OCI-LY1 (cell line): ENCODE measurements around the gene DOK7.

ENCODE experiments used
- H2AFZ ChIP-seq: fragments of 200-600 bp; sonication (generic), shearing (Covaris generic); 2 replicates; pipeline ENCODE4 v1.6.0; 2014; ENCODE audit warnings: antibody characterized with exemption, mild to moderate bottlenecking, low read length
- H3F3A ChIP-seq: fragments of 200-600 bp; sonication (generic), shearing (Covaris generic); 2 replicates; pipeline ENCODE4 v1.6.0; 2014; ENCODE audit warnings: mild to moderate bottlenecking, antibody characterized with exemption, low read length, moderate library complexity; ENCODE audit not compliant: insufficient read depth
- H3K27ac ChIP-seq: fragments of 200-600 bp; sonication (generic); 2 replicates; pipeline ENCODE4 v1.5.1; 2014; ENCODE audit warnings: low read length, mixed run types, mild to moderate bottlenecking, low read depth; ENCODE audit not compliant: poor library complexity, severe bottlenecking
- H3K27me3 ChIP-seq: fragments of 200-600 bp; sonication (generic); 2 replicates; pipeline ENCODE4 v1.6.0; 2014; ENCODE audit warnings: antibody characterized with exemption, mild to moderate bottlenecking, low read length, moderate library complexity; ENCODE audit not compliant: insufficient read depth
- H3K36me3 ChIP-seq: fragments of 200-600 bp; sonication (generic); 2 replicates; pipeline ENCODE4 v1.6.1; 2014; ENCODE audit warnings: mild to moderate bottlenecking, antibody characterized with exemption, low read length, moderate library complexity, mixed read lengths; ENCODE audit not compliant: insufficient read depth
- H3K4me1 ChIP-seq: fragments of 200-600 bp; sonication (generic); 2 replicates; pipeline ENCODE4 v1.5.1; 2014; ENCODE audit warnings: mild to moderate bottlenecking, low read length, moderate library complexity; ENCODE audit not compliant: insufficient read depth, severe bottlenecking
- H3K4me2 ChIP-seq: fragments of 200-600 bp; sonication (generic), shearing (Covaris generic); 2 replicates; pipeline ENCODE4 v1.6.1; 2014; ENCODE audit warnings: low read length
- H3K4me3 ChIP-seq: fragments of 200-600 bp; sonication (generic); 2 replicates; pipeline ENCODE4 v1.5.1; 2014; ENCODE audit warnings: low read length, low read depth, mild to moderate bottlenecking, mixed read lengths; ENCODE audit not compliant: poor library complexity, severe bottlenecking
- H3K79me2 ChIP-seq: fragments of 200-600 bp; shearing (Covaris generic); 2 replicates; pipeline ENCODE4 v1.6.1; 2016; ENCODE audit warnings: mixed run types, low read length, mixed read lengths; ENCODE audit not compliant: insufficient read depth
- H3K9ac ChIP-seq: fragments of 200-600 bp; sonication (generic), shearing (Covaris generic); 2 replicates; pipeline ENCODE4 v1.6.1; 2014; ENCODE audit warnings: mild to moderate bottlenecking, low read length, mixed read lengths
- H3K9me2 ChIP-seq: fragments of 200-600 bp; sonication (generic), shearing (Covaris generic); 2 replicates; pipeline ENCODE4 v1.6.1; 2014; ENCODE audit warnings: low read depth, mild to moderate bottlenecking, low read length, mixed read lengths
- H3K9me3 ChIP-seq: fragments of 200-600 bp; shearing (Covaris generic); 2 replicates; pipeline ENCODE4 v1.6.1; 2014; ENCODE audit warnings: low read length, mixed read lengths
- H4K20me1 ChIP-seq: fragments of 200-600 bp; sonication (generic), shearing (Covaris generic); 2 replicates; pipeline ENCODE4 v1.6.0; 2016; ENCODE audit warnings: mild to moderate bottlenecking, low read length; ENCODE audit not compliant: insufficient read depth
- CTCF ChIP-seq: fragments of 200-600 bp; sonication (generic), shearing (Covaris generic); IDR thresholded peaks from 2 replicates; pipeline ENCODE4 v1.5.1; 2017; ENCODE audit warnings: mild to moderate bottlenecking, antibody characterized with exemption, low read length, moderate library complexity, mixed read lengths
- EZH2 ChIP-seq: fragments of 200-600 bp; sonication (generic), shearing (Covaris generic); IDR thresholded peaks from 2 replicates; pipeline ENCODE4 v1.8.0; 2017; ENCODE audit warnings: borderline replicate concordance, mixed run types, mild to moderate bottlenecking, antibody characterized with exemption, low read length, moderate library complexity, mixed read lengths

Gene DOK7

GRCh38 chr4:3485886-3486540 is 22.9 kb downstream of the DOK7 start:
- Histone ChIP-seq H3F3A (no peaks in the 10 kb centered on the region), H3K9ac (no peak overlapping the region), H3K4me2 (no peak overlapping the region), H3K4me3 (no peak overlapping the region), H3K9me2 (no peaks in the 10 kb centered on the region), H3K27ac (no peak overlapping the region), H2AFZ (no peak overlapping the region), H4K20me1 (no peaks in the 10 kb centered on the region), H3K36me3 (no peaks in the 10 kb centered on the region), H3K4me1 (no peaks in the 10 kb centered on the region), H3K79me2 (no peaks in the 10 kb centered on the region), H3K27me3 (no peaks in the 10 kb centered on the region), H3K9me3 (no peaks in the 10 kb centered on the region)
- no peak for TF ChIP-seq CTCF
- TF ChIP-seq EZH2 = no peak

DNA sequence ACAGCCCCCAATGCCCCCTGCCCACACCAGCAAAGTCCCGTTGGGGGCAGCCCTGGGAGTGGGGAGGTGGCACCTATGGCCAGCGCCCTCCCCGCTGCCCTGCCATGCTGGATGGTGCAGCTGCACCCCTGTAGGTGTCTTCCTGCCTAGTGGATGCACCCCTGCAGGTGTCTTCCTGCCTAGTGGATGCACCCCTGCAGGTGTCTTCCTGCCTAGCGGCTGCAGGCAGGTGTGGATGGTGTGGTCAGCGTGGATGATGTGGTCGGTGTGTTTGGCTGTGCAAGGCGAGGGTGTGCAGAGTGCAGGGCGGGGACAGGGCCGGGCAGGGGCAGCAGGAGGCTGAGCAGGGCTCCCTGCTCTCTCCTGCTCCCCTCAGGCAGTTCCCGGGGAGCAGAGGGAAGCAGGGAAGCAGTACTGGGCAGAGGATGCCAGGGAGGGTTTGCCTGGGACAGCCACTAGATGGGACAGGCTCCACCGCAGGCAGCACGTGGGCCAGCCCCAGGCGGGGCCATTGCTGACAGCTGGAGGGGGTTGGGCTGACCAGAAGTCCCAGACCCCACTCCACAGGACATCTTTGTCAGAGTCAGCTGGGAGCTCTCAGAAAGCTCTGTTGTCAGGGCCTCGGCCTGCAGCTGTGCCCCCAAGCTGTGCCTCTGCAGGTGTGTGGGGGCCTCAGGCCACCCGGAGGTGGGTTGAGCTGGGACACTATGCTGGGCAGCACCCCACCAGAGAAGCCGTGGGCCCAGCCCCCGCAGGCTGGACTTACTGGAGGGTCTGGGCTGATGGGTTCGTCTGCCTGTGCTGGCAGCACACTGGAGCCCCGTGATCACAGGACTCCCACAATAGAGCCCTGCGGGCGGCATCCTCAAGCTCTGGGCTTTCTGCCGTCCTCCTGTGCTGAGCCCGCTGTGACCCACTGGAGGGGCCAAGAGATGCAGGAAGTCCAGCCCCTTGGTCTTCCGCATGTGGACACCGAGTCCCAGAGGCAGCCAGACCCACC is 23.7 kb downstream of the DOK7 start:
- no peak overlapping the region for H3K4me2 ChIP-seq

DNA sequence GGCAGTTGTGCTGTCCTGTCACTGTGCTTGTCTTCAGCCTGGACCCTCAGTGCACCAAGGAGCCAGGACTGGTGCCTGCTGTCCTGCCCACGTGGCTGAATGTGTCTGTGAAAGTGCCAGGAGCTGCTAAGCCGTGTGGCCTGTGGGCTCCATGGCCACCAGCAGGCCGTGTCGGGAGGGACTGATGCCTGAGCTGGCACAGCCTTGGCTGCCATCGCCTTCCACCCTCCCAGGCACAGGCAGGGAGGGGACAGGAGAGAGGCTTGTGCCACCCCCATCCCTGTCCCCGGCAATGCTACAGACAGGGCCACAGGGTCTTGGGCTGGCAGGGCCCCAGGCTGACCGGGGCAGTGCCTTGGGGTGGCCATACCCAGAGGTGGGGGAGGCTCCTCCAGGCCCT is 24.8 kb downstream of the DOK7 start:
- no peaks in the 10 kb centered on the region for H3K79me2 ChIP-seq
- H3K4me1 ChIP-seq = no peaks in the 10 kb centered on the region
- H2AFZ ChIP-seq = no peak overlapping the region
- no peak overlapping the region for H3K27ac ChIP-seq
- H3K36me3 ChIP-seq = no peaks in the 10 kb centered on the region
- no peak overlapping the region for H3K4me3 ChIP-seq
- no peaks in the 10 kb centered on the region for H3F3A ChIP-seq
- no peak overlapping the region for H3K4me2 ChIP-seq
- TF ChIP-seq CTCF (no peak), EZH2 (no peak)
- no peaks in the 10 kb centered on the region for H3K9me2 ChIP-seq
- H3K27me3 ChIP-seq = no peaks in the 10 kb centered on the region
- H3K9me3 ChIP-seq = no peaks in the 10 kb centered on the region
- no peaks in the 10 kb centered on the region for H4K20me1 ChIP-seq
- no peak overlapping the region for H3K9ac ChIP-seq

More for the DNA sequence above, 23.7 kb downstream of the DOK7 start:
- TF ChIP-seq CTCF = no peak
- TF ChIP-seq EZH2 = no peak
- Histone ChIP-seq H3K9me2 (no peaks in the 10 kb centered on the region), H3K27ac (no peak overlapping the region), H3K79me2 (no peaks in the 10 kb centered on the region), H2AFZ (no peak overlapping the region), H3K9ac (no peak overlapping the region), H3K4me3 (no peak overlapping the region), H3K36me3 (no peaks in the 10 kb centered on the region), H3F3A (no peaks in the 10 kb centered on the region), H4K20me1 (no peaks in the 10 kb centered on the region), H3K27me3 (no peaks in the 10 kb centered on the region), H3K4me1 (no peaks in the 10 kb centered on the region), H3K9me3 (no peaks in the 10 kb centered on the region)
